GM12878 (cell line): ENCODE data around the gene PSMB8. TPM values are rescaled to one million over a fixed set of nuclear protein-coding genes. Genes with fewer than 3 reads are reported as not detected.

Source experiments
- ATAC-seq: fragments of 200-7000 bp; cut with Tn5 transposase; 3 replicates; pipeline ENCODE4 v1.9.1; 2020; ENCODE audit warnings: mild to moderate bottlenecking, moderate library complexity
- BruUV-seq: library from RNA; stranded (reverse); fragments of 400-500 nt; replicated peaks from 2 replicates; lab custom pipeline; 2021; lab: Mats Ljungman, UMichigan
- CTCF ChIA-PET: fragments of 300-600 bp; sonication (Branson Sonifier 250); formaldehyde crosslinking; extraction: SDS; loops from one replicate; lab custom pipeline; 2021; ENCODE audit warnings: inconsistent platforms; lab: Yijun Ruan, JAX
- POLR2A ChIA-PET: fragments of 350-600 bp; formaldehyde crosslinking; extraction: SDS; loops from one replicate; lab custom pipeline; 2021; ENCODE audit warnings: inconsistent platforms; lab: Charles Lee
- RAD21 ChIA-PET: fragments of 300-600 bp; sonication (Branson Sonifier 250); formaldehyde crosslinking; loops from one replicate; lab custom pipeline; 2023; ENCODE audit warnings: antibody characterized with exemption; ENCODE audit not compliant: unreplicated experiment; lab: Charles Lee
- SMC1A ChIA-PET: fragments of 300-600 bp; sonication (Branson Sonifier 250); formaldehyde crosslinking; loops from one replicate; lab custom pipeline; 2023; ENCODE audit not compliant: unreplicated experiment, uncharacterized antibody; lab: Charles Lee
- DNase-seq: peaks from one replicate; pipeline ENCODE4 v3.0.0-alpha.2; 2011; ENCODE audit warnings: low read depth, low spot score
- FAIRE-seq: peaks from 3 replicates; lab custom pipeline; 2011; peaks lifted over from hg19 to GRCh38; lab: Jason Lieb, UNC
- H2AFZ ChIP-seq: 2 replicates; pipeline ENCODE4 v1.6.0; 2011; ENCODE audit warnings: low read depth, low read length, control low read depth; ENCODE audit not compliant: control insufficient read depth
- H3K27ac ChIP-seq: 2 replicates; pipeline ENCODE4 v1.5.1; 2011; ENCODE audit warnings: control low read depth; ENCODE audit not compliant: control insufficient read depth, insufficient read depth
- H3K27me3 ChIP-seq, 2 experiments: replicated peaks in 1 of 2; 2 replicates each; pipeline versions ENCODE4 v1.6.0 to v1.6.1; 2011; ENCODE audit warnings: low read length in 1 of 2; ENCODE audit not compliant: control insufficient read depth in 2 of 2, insufficient read depth in 2 of 2
- H3K36me3 ChIP-seq, 2 experiments: 2 replicates each; pipeline ENCODE4 v1.5.1; 2011; ENCODE audit warnings: low read length in 1 of 2; ENCODE audit not compliant: control insufficient read depth in 2 of 2, insufficient read depth in 2 of 2
- H3K4me1 ChIP-seq: 2 replicates; pipeline ENCODE4 v1.6.1; 2011; ENCODE audit warnings: mild to moderate bottlenecking, low read length, moderate library complexity, mixed read lengths; ENCODE audit not compliant: control insufficient read depth, insufficient read depth
- H3K4me2 ChIP-seq: 2 replicates; pipeline ENCODE4 v1.6.0; 2011; ENCODE audit warnings: control low read depth; ENCODE audit not compliant: control insufficient read depth, insufficient read depth
- H3K4me3 ChIP-seq: fragments of 200-600 bp; sonication (generic); 2 replicates; pipeline ENCODE4 v1.5.1; 2016
- H3K79me2 ChIP-seq: 2 replicates; pipeline ENCODE4 v1.6.0; 2011; ENCODE audit warnings: low read length; ENCODE audit not compliant: control insufficient read depth, insufficient read depth
- H3K9ac ChIP-seq: 2 replicates; pipeline ENCODE4 v1.8.0; 2011; ENCODE audit warnings: low read length, control low read depth, mixed read lengths; ENCODE audit not compliant: control insufficient read depth, insufficient read depth
- H3K9me3 ChIP-seq: replicated peaks from 3 replicates; pipeline ENCODE4 v1.5.1; 2011; ENCODE audit warnings: mild to moderate bottlenecking, low read length; ENCODE audit not compliant: control insufficient read depth, insufficient read depth
- H4K20me1 ChIP-seq: 2 replicates; pipeline ENCODE4 v1.6.0; 2011; ENCODE audit not compliant: control insufficient read depth, insufficient read depth
- BCLAF1 ChIP-seq: fragments of 450-650 bp; IDR thresholded peaks from 2 replicates; pipeline ENCODE4 v1.6.1; 2017; ENCODE audit warnings: antibody characterized with exemption, mild to moderate bottlenecking, moderate library complexity
- CHD4 ChIP-seq: fragments of 200-600 bp; sonication (generic); IDR thresholded peaks from 2 replicates; pipeline ENCODE4 v1.6.1; 2016; ENCODE audit warnings: mild to moderate bottlenecking
- NFYA ChIP-seq: IDR thresholded peaks from 2 replicates; pipeline ENCODE4 v1.6.1; 2011; ENCODE audit warnings: low read depth, mild to moderate bottlenecking, low read length, improper control_type of control experiment, borderline replicate concordance
- SMAD1 ChIP-seq: fragments of 450-650 bp; IDR thresholded peaks from 2 replicates; pipeline ENCODE4 v1.6.1; 2018; ENCODE audit warnings: mild to moderate bottlenecking, low read depth; ENCODE audit not compliant: partially characterized antibody
- SMAD5 ChIP-seq: IDR thresholded peaks from 2 replicates; pipeline ENCODE4 v1.6.1; 2016; ENCODE audit warnings: antibody characterized with exemption, low read depth
- STAT3 ChIP-seq: IDR thresholded peaks from 2 replicates; pipeline ENCODE4 v1.6.1; 2011; ENCODE audit warnings: low read depth, low read length, improper control_type of control experiment
- WGBS: methylation state at CpG from one replicate; pipeline ENCODE4 v1.1.6; 2016; ENCODE audit warnings: low lambda C conversion rate; ENCODE audit not compliant: insufficient replicate concordance, insufficient coverage; ENCODE audit errors: missing lambda C conversion rate; 5-methylcytosine and 5-hydroxymethylcytosine counted together
- in situ Hi-C: fragments of 300-500 bp; cut with MboI; formaldehyde crosslinking; loops from 9 replicates; pipeline ENCODE4 v1.14.3; 2018; ENCODE audit warnings: mixed read lengths
- intact Hi-C: fragments of 100-400 bp; cut with micrococcal nuclease; formaldehyde crosslinking; loops from one replicate; pipeline ENCODE4 v1.14.2; 2022; ENCODE audit not compliant: unreplicated experiment
- polyA plus RNA-seq, 11 experiments: library from polyadenylated mRNA; depleted of rRNA in 4 of 11; unstranded in 6 of 11; stranded (reverse) in 5 of 11; fragments of >200 nt; fragmentation: Nextera tagmentation in 4 of 11; fragmentation: Illumina TruSeq in 1 of 11; extraction: Ambion mirVana in 4 of 11; extraction: Trizol in 1 of 11; gene quantifications; 1 replicate in 1 of 11; 2 replicates in 10 of 11; pipeline versions ENCODE4 v1.2.1 to v1.2.3, GENCODE V29; 2011 to 2016; ENCODE audit warnings: inconsistent platforms in 2 of 11, missing spikeins in 2 of 11, low read depth in 1 of 11
- total RNA-seq, 4 experiments: library from RNA; depleted of rRNA in 3 of 4; stranded (reverse); fragments of >200 nt in 3 of 4; fragmentation: Illumina TruSeq in 1 of 4; extraction: Trizol in 1 of 4; gene quantifications; 2 replicates each; pipeline versions ENCODE4 v1.2.1 to v1.2.3, GENCODE V29; 2013 to 2021
- TF ChIP-seq, protein P1 (sequence below): fragments of 450-650 bp; IDR thresholded peaks from 2 replicates; pipeline ENCODE4 v1.6.1; 2016; ENCODE audit warnings: mild to moderate bottlenecking, moderate library complexity, borderline replicate concordance

PSMB8 gene
- total and polyA plus RNA-seq, 10 of the 15 experiments (the other 5 are each of a cell fraction or from before 2014, with no cell fraction given) = 304 to 557 (median 379) TPM

GRCh38 chr6:32814145-32814544, 29.7 kb downstream of the PSMB8 start:
- no peaks in the 10 kb centered on the region for H3K9me3 ChIP-seq
- H3K27ac ChIP-seq = peak overlapping the region; percentile 98
- POLR2A ChIA-PET = interaction anchor here (0.7 to 3.0 kb wide), 2 partner anchors 31 to 158 kb away, joined by 3 to 10 read pairs; no protein-coding TSS in a partner anchor
- H3K4me3 ChIP-seq = peak overlapping the region; percentile 73; the same call in 1 of the 2 replicates
- FAIRE-seq (no peak), ATAC-seq (peak; percentile 6; the same call in 1 of the 3 replicates), DNase-seq (no peak)
- peaks cover 31% of the 10 kb centered on the region for H3K4me1 ChIP-seq
- peaks cover 22% of the 10 kb centered on the region for H3K79me2 ChIP-seq
- in situ Hi-C loops (no loop called here), intact Hi-C loops (no loop called here)
- H3K4me2 ChIP-seq = peak overlapping the region; percentile 98
- H2AFZ ChIP-seq = no peak overlapping the region
- SMC1A ChIA-PET = interaction anchor here (0.8 to 3.0 kb wide), 10 partner anchors 10 to 400 kb away, joined by 3 to 14 read pairs (median 5); partner anchors contain the start of gene TAP2
- no peaks in the 10 kb centered on the region for H4K20me1 ChIP-seq
- CTCF ChIA-PET = interaction anchor here (0.6 to 3.4 kb wide), 8 partner anchors 16 to 400 kb away, joined by 3 to 20 read pairs (median 4); partner anchors contain the start of gene TAP2
- RAD21 ChIA-PET = interaction anchor here (0.8 to 1.7 kb wide), 4 partner anchors 17 to 119 kb away, joined by 3 to 8 read pairs (median 4); partner anchors contain the start of gene TAP2
- WGBS = 41% methylated on average over 2 of the region's 2 CpGs
- H3K36me3 ChIP-seq = peaks cover 1 to 9% of the 10 kb centered on the region in 2 experiments; a peak in 3 of 4 replicates
- no peaks in the 10 kb centered on the region for H3K27me3 ChIP-seq
- TF ChIP-seq, protein P1, sequence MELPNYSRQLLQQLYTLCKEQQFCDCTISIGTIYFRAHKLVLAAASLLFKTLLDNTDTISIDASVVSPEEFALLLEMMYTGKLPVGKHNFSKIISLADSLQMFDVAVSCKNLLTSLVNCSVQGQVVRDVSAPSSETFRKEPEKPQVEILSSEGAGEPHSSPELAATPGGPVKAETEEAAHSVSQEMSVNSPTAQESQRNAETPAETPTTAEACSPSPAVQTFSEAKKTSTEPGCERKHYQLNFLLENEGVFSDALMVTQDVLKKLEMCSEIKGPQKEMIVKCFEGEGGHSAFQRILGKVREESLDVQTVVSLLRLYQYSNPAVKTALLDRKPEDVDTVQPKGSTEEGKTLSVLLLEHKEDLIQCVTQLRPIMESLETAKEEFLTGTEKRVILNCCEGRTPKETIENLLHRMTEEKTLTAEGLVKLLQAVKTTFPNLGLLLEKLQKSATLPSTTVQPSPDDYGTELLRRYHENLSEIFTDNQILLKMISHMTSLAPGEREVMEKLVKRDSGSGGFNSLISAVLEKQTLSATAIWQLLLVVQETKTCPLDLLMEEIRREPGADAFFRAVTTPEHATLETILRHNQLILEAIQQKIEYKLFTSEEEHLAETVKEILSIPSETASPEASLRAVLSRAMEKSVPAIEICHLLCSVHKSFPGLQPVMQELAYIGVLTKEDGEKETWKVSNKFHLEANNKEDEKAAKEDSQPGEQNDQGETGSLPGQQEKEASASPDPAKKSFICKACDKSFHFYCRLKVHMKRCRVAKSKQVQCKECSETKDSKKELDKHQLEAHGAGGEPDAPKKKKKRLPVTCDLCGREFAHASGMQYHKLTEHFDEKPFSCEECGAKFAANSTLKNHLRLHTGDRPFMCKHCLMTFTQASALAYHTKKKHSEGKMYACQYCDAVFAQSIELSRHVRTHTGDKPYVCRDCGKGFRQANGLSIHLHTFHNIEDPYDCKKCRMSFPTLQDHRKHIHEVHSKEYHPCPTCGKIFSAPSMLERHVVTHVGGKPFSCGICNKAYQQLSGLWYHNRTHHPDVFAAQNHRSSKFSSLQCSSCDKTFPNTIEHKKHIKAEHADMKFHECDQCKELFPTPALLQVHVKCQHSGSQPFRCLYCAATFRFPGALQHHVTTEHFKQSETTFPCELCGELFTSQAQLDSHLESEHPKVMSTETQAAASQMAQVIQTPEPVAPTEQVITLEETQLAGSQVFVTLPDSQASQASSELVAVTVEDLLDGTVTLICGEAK = no peak
- TF ChIP-seq SMAD5 (0 out of 2 replicates have a peak, but pooled peaks have one; percentile 29), CHD4 (no peak), NFYA (no peak), BCLAF1 (no peak), SMAD1 (no peak), STAT3 (no peak)
- TF ChIP-seq, all 136 proteins: peak for 1
- H3K9ac ChIP-seq = peak overlapping the region; percentile 89; the same call in 1 of the 2 replicates
- BruUV-seq = no TSS peak
